LNCAP (cell line): ENCODE results near the gene TRAFD1.

Experiments
- CTCF ChIP-seq: fragments of 450-650 bp; IDR thresholded peaks from 2 replicates; pipeline ENCODE4 v1.5.1; 2017; ENCODE audit warnings: mild to moderate bottlenecking

Gene TRAFD1

GRCh38 chr12:112102127-112102526 is 23.2 kb upstream of the TRAFD1 start:
- TF ChIP-seq CTCF = no peak

- TF ChIP-seq CTCF = no peak
These were observed 21.4 kb upstream of the TRAFD1 start for GRCh38 chr12:112103758-112104503.

- no peak for TF ChIP-seq CTCF
These were observed 19.5 kb upstream of the TRAFD1 start for GRCh38 chr12:112105891-112106290.

GRCh38 chr12:112107306-112108201 is 17.8 kb upstream of the TRAFD1 start:
- TF ChIP-seq CTCF = no peak

GRCh38 chr12:112108202-112109079 is 16.9 kb upstream of the TRAFD1 start, which contains the start of gene NAA25:
Gene NAA25 (minus strand): TSS chr12:112108783. CDS start chr12:112108773, 10 bp downstream.
- no peak for TF ChIP-seq CTCF

- no peak; the same call in 1 of the 2 replicates for TF ChIP-seq CTCF
These were observed 13.4 kb upstream of the TRAFD1 start for GRCh38 chr12:112111931-112112330.
